Breast epithelium (tissue), 4 donors: ENCODE data around the gene CACNA1I. TPM values are rescaled to one million over a fixed set of nuclear protein-coding genes. Genes with fewer than 3 reads are reported as not detected.

Experiments
- DNase-seq, 2 donors: peaks; one replicate each; pipeline ENCODE4 v3.0.0-alpha.2; 2019; ENCODE audit warnings: low spot score in 2 of 2
- H3K27ac ChIP-seq, 2 donors: fragments of 200-600 bp; sonication (generic) in 1 of 2; one replicate each; pipeline ENCODE4 v1.5.1; 2016 to 2019; ENCODE audit warnings: mild to moderate bottlenecking in 1 of 2
- H3K27me3 ChIP-seq, 2 donors: fragments of 200-600 bp; sonication (generic) in 1 of 2; one replicate each; pipeline versions ENCODE4 v1.5.1 to v1.6.0; 2017 to 2019; ENCODE audit warnings: control low read depth in 1 of 2, mild to moderate bottlenecking in 1 of 2
- H3K36me3 ChIP-seq: fragments of 200-600 bp; one replicate; pipeline ENCODE4 v1.5.1; 2019
- H3K4me1 ChIP-seq, 2 donors: fragments of 200-600 bp; sonication (generic); one replicate each; pipeline ENCODE4 v1.5.1; 2016 to 2019; ENCODE audit warnings: control low read depth in 1 of 2
- H3K4me3 ChIP-seq, 3 donors: fragments of 200-600 bp; sonication (generic); 1 replicate in 2 of 3; 2 replicates in 1 of 3; pipeline ENCODE4 v1.5.1; 2016 to 2019; ENCODE audit warnings: mild to moderate bottlenecking in 3 of 3, moderate library complexity in 2 of 3
- H3K9me3 ChIP-seq, 2 donors: fragments of 200-600 bp; sonication (generic) in 1 of 2; one replicate each; pipeline ENCODE4 v1.5.1; 2016 to 2019; ENCODE audit warnings: control low read depth in 1 of 2
- CTCF ChIP-seq, 3 donors: fragments of 450-650 bp; IDR thresholded peaks; one replicate each; pipeline ENCODE4 v1.5.1; 2016 to 2017; ENCODE audit warnings: antibody characterized with exemption in 3 of 3, mild to moderate bottlenecking in 3 of 3, moderate library complexity in 3 of 3
- POLR2A ChIP-seq: fragments of 450-650 bp; IDR thresholded peaks from one replicate; pipeline ENCODE4 v1.6.1; 2016; ENCODE audit warnings: antibody characterized with exemption, mild to moderate bottlenecking, moderate library complexity
- POLR2AphosphoS5 ChIP-seq, 3 donors: sonication (generic); formaldehyde crosslinking; IDR thresholded peaks; one replicate each; pipeline ENCODE4 v1.6.1; 2017; ENCODE audit warnings: antibody characterized with exemption in 3 of 3
- intact Hi-C: fragments of 100-400 bp; cut with DNase I; formaldehyde crosslinking; loops from one replicate; pipeline ENCODE4 v1.15.1; 2023; ENCODE audit warnings: low total_unique reads
- total RNA-seq, 3 donors: library from RNA; depleted of rRNA; stranded (reverse); fragments of >200 nt; gene quantifications; one replicate each; pipeline ENCODE4 v1.1.0, GENCODE V29; 2016

The CACNA1I gene
- total RNA-seq, 3 donors from 2014 or later, result 0.32 to 0.44 (median 0.33) TPM

GRCh38 chr22:39648630-39648950, 78.0 kb downstream of the CACNA1I start:
- Histone ChIP-seq H3K9me3 (peaks cover 0 to 8% of the 10 kb centered on the region in 2 donors), H3K27me3 (no peaks in the 10 kb centered on the region), H3K27ac (no peak overlapping the region), H3K4me1 (no peaks in the 10 kb centered on the region), H3K4me3 (no peak overlapping the region), H3K36me3 (no peaks in the 10 kb centered on the region)
- DNase-seq, result no peak
- intact Hi-C loops, result no loop called here
- no peak for TF ChIP-seq CTCF (IDR thresholded peaks at IDR 0.05)
- no peak for TF ChIP-seq POLR2A
- TF ChIP-seq POLR2AphosphoS5 (IDR thresholded peaks at IDR 0.05), result no peak

GRCh38 chr22:39649500-39650089, 79.0 kb downstream of the CACNA1I start:
- H3K27ac ChIP-seq, result no peak overlapping the region
- no peaks in the 10 kb centered on the region for H3K27me3 ChIP-seq
- no peak for TF ChIP-seq CTCF (IDR thresholded peaks at IDR 0.05)
- no peak for TF ChIP-seq POLR2AphosphoS5 (IDR thresholded peaks at IDR 0.05)
- TF ChIP-seq POLR2A, result no peak
- DNase-seq, result no peak
- H3K4me3 ChIP-seq, result no peak overlapping the region
- peaks cover 0 to 8% of the 10 kb centered on the region in 2 donors for H3K9me3 ChIP-seq
- no peaks in the 10 kb centered on the region for H3K36me3 ChIP-seq
- intact Hi-C loops, result no loop called here
- H3K4me1 ChIP-seq, result no peaks in the 10 kb centered on the region

GRCh38 chr22:39651053-39651996, 80.8 kb downstream of the CACNA1I start:
- Histone ChIP-seq H3K36me3 (no peaks in the 10 kb centered on the region), H3K4me1 (no peaks in the 10 kb centered on the region), H3K4me3 (no peak overlapping the region), H3K27ac (no peak overlapping the region), H3K27me3 (peaks cover 0 to under 1% of the 10 kb centered on the region in 2 donors), H3K9me3 (peaks cover 0 to 8% of the 10 kb centered on the region in 2 donors)
- TF ChIP-seq POLR2AphosphoS5 (IDR thresholded peaks at IDR 0.05), result no peak
- TF ChIP-seq POLR2A, result no peak
- TF ChIP-seq CTCF (IDR thresholded peaks at IDR 0.05), result no peak
- DNase-seq, result no peak
- intact Hi-C loops, result no loop called here

- intact Hi-C loops, result no loop called here
- Histone ChIP-seq H3K27me3 (peaks cover 0 to 12% of the 10 kb centered on the region in 2 donors), H3K36me3 (no peaks in the 10 kb centered on the region), H3K9me3 (peaks cover 0 to 8% of the 10 kb centered on the region in 2 donors), H3K27ac (no peak overlapping the region), H3K4me3 (no peak overlapping the region), H3K4me1 (no peaks in the 10 kb centered on the region)
- TF ChIP-seq POLR2AphosphoS5 (IDR thresholded peaks at IDR 0.05) (no peak), CTCF (IDR thresholded peaks at IDR 0.05) (no peak), POLR2A (no peak)
- DNase-seq, result no peak
These were observed 82.6 kb downstream of the CACNA1I start for GRCh38 chr22:39652990-39653786.
